Sigmoid colon (tissue), 4 donors: ENCODE results near the gene ABCC6.

Experiments
- CTCF ChIP-seq, 4 experiments: fragments of 450-650 bp in 3 of 4; fragments of 200-600 bp in 1 of 4; IDR thresholded peaks; one replicate each; pipeline ENCODE4 v1.5.1; 2016 to 2019; ENCODE audit warnings: antibody characterized with exemption in 4 of 4, mild to moderate bottlenecking in 3 of 4, moderate library complexity in 2 of 4
- EP300 ChIP-seq, 4 donors: sonication (generic); formaldehyde crosslinking; IDR thresholded peaks; one replicate each; pipeline ENCODE4 v1.6.1; 2017; ENCODE audit warnings: antibody characterized with exemption in 4 of 4
- POLR2A ChIP-seq, 2 donors: fragments of 450-650 bp; IDR thresholded peaks; one replicate each; pipeline ENCODE4 v1.6.1; 2016; ENCODE audit warnings: antibody characterized with exemption in 2 of 2, mild to moderate bottlenecking in 2 of 2, moderate library complexity in 2 of 2
- POLR2AphosphoS5 ChIP-seq, 4 donors: sonication (generic); formaldehyde crosslinking; IDR thresholded peaks; one replicate each; pipeline ENCODE4 v1.6.1; 2017; ENCODE audit warnings: antibody characterized with exemption in 4 of 4

GRCh38 chr16:16191493-16192167 lies 31.7 kb downstream of the ABCC6 start:
- TF ChIP-seq CTCF (IDR thresholded peaks at IDR 0.05): no peak
- TF ChIP-seq POLR2AphosphoS5 (IDR thresholded peaks at IDR 0.05): no peak
- TF ChIP-seq EP300 (IDR thresholded peaks at IDR 0.05): no peak
- no peak for TF ChIP-seq POLR2A (IDR thresholded peaks at IDR 0.05)
